Stimulated activated naive CD8-positive, alpha-beta T cell treated with anti-CD3 and anti-CD28 coated beads, Interleukin-15, Interleukin-2, amounts not matched to agents 100 ng/mL and 50 ng/mL, for 24 hours (primary cell): Measurements from ENCODE around the gene SALL1.

Source experiments
- H3K27ac Mint-ChIP-seq: one replicate; pipeline ENCODE4 v1.8.0; 2021; ENCODE audit warnings: mild to moderate bottlenecking, mixed read lengths
- H3K27me3 Mint-ChIP-seq: one replicate; pipeline ENCODE4 v1.8.0; 2021; ENCODE audit warnings: mixed read lengths
- H3K36me3 Mint-ChIP-seq: one replicate; pipeline ENCODE4 v1.8.0; 2021; ENCODE audit warnings: low read depth, mixed read lengths
- H3K4me1 Mint-ChIP-seq: one replicate; pipeline ENCODE4 v1.8.0; 2021; ENCODE audit warnings: low read depth, mixed read lengths
- H3K4me3 Mint-ChIP-seq: one replicate; pipeline ENCODE4 v1.8.0; 2021; ENCODE audit warnings: mild to moderate bottlenecking, mixed read lengths
- H3K9me3 Mint-ChIP-seq: one replicate; pipeline ENCODE4 v1.8.0; 2021; ENCODE audit warnings: mixed read lengths

SALL1 gene

GRCh38 chr16:51093726-51094280 lies 57.3 kb downstream of the SALL1 start:
- H3K9me3 Mint-ChIP-seq = no peaks in the 10 kb centered on the region
- H3K36me3 Mint-ChIP-seq = no peaks in the 10 kb centered on the region
- H3K4me3 Mint-ChIP-seq = no peak overlapping the region

More at GRCh38 chr16:51093726-51094280, 57.3 kb downstream of the SALL1 start:
- Mint-ChIP-seq H3K27me3 (peaks cover 3% of the 10 kb centered on the region), H3K27ac (no peak overlapping the region), H3K4me1 (no peaks in the 10 kb centered on the region)
